Effector CD4-positive, alpha-beta T cell (primary cell): Measurements from ENCODE around the gene PRSS16.

Experiments
- DNase-seq: peaks from one replicate; pipeline ENCODE4 v3.0.0-alpha.2; 2020

Gene PRSS16

DNA sequence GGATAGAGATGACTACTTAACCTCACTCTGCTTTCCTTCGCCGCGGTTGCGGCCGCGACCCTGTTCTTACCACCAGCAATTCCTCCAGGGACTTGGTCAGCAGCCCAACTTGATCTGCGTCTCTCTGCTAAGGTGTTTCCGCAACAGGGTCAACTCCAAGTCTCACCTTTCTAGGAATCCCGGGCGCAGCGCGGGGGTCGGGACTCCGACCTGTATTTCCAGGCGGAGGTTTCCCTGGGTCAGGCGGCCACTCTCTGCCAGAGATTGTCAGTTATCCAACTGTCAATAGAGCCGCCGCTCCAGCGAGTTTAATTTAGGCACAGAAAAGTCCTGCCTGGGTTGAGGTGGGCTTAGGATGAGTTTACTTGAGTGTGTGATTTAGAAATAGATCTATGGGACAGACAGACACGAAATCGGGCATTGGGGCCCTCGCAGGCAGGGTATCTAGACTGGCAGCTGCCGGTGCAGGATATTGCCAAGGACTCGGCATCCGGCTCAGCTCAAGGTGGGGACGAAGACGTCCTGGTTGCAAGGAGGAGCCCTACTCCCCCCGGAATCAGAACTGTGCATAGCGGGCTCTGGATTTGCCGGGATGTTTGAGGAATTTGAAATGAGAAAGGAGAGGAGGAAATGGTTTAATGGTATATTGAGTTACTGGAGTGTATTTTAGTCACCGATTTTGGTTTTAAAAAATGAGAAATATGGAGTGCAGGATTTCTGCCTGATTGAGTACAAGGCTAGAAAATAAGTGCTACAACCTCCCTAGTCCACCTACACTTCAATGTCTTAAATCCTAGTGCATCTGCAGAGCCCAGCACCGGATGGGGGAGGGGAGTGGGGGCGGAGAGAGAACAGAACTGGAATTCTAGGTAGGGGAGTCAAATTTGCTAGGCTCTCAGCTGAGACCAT is 40.9 kb downstream of the PRSS16 start:
- no peak for DNase-seq

DNA sequence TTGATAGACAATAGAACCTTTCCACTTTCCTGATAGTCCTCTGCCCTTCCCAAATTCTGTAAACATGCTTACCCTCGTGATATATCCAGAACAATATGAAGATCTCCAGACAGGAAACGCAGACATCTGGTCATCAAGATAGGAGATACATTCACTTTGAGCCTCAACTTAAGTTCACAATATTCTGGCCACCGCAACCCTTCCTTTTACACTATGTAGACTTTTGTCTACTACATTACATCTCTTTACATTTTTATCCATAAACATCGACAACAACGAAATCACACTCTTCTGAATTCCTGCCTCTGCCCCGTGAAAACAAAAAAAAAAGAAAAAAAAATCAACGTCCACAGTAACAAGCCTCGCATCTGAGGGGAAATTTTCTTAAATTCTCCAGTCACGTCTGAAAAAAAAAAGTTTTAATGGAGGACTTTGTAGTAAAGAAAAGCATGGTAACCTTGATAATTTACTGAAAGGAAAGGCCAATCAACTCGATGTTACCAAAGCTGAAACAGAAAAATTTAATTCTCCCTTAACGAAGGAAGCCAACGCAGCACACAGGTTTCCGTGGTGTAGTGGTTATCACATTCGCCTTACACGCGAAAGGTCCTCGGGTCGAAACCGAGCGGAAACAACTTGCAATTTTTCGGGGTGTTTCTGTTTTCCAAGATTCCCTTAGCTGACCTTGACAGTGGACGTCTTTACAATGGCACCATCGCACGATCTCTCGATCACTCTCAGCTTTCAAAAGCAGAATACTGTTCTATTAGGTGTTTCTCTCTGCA is 42.8 kb downstream of the PRSS16 start:
- no peak for DNase-seq

DNA sequence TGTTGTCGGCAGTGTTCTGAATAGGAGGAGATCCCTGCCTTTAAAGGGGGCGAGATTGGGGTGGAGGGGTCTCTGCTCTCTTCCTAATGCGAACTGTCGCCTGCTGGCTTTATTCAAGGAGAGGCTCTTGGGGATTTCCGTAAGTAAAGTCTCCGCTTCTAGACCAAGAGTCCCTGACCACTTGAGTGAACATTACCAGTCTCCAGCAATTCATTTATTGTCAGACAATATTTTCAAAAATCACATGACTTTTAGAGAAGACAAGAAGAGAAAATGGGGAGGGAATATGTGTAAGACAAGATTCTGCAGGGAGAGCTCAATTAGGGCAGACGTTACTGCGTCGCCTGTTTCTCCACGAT is 43.3 kb downstream of the PRSS16 start:
- no peak for DNase-seq

DNA sequence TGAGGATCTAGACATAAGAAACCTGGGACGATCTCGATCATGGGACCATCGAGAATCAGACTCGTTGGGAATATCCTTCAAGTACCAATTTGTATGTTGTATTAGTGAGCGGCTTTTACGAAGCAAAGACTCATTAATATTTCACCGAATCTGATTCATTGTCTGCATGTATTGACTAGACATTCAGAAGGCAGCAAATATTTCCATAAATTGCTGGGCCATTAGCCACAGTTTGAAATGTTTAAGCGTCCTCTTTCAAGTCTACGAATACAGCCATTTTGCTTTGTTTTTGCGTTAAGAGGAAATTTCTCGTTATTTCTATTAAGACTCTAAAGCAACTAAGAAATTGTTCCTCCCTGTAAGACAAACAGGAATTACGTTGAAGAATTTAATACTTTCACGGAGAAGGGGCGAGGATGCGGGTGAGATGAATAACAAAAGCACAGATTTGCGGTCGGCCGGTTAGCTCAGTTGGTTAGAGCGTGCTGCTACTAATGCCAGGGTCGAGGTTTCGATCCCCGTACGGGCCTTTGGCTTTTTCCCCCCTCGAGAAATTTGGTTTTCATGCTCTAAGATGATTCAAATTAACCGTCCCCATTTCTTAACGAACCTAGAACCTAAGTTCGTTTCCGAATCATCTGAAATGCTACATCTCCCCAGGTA is 46.1 kb downstream of the PRSS16 start:
- no peak for DNase-seq

DNA sequence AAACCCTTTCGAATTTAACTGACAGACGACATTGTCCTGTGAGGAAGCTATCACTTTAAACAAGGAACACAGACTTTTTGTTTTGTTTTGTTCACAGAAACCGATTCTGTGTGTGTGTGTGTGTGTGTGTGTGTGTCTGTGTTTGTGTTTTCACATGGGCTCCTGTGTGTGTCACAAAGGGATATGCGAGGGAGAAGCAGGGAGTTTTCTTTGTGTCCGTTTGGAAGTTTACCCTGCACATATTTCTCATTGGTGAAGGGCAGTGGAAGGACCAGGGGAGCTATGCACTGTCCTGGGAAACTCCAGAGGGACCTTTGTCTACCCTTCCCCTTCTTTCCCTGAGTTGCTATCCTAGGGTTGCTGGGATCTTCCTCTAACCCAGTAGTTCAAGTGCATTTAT is 46.9 kb downstream of the PRSS16 start:
- no peak for DNase-seq

DNA sequence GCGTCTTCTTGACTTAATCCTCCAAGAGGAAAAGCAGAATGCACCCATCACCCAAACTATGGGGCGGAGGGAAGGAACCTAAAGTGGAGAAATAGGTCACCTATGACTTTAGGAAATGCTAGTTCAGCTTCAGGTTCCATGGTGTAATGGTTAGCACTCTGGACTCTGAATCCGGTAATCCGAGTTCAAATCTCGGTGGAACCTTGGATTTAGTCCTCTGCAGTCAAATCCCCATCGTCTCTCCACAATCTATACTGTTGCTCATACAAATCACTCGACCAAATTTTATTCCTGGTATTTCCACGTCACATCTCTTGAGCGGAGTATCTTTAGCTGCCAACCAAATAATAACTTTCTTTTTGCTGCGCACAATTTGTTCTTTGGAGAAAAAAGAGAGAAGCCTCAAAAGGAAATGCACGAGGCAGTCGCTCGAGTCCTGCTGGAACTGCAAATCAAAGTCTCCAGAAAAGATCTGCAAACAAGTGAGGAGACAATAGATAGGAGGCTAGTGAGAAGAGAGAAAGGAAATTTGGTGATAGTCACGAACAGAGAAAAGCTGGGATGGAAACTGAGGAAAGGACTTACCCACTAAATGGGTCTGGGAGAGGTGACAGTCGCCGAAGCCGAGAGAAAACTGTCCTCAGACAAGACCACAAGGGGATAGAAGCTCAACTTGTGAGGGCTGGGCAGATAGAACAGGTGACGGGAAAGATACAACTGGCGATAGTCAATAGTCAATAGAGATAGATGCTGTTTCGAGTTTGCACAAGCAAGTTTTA is 48.0 kb downstream of the PRSS16 start:
- no peak for DNase-seq

DNA sequence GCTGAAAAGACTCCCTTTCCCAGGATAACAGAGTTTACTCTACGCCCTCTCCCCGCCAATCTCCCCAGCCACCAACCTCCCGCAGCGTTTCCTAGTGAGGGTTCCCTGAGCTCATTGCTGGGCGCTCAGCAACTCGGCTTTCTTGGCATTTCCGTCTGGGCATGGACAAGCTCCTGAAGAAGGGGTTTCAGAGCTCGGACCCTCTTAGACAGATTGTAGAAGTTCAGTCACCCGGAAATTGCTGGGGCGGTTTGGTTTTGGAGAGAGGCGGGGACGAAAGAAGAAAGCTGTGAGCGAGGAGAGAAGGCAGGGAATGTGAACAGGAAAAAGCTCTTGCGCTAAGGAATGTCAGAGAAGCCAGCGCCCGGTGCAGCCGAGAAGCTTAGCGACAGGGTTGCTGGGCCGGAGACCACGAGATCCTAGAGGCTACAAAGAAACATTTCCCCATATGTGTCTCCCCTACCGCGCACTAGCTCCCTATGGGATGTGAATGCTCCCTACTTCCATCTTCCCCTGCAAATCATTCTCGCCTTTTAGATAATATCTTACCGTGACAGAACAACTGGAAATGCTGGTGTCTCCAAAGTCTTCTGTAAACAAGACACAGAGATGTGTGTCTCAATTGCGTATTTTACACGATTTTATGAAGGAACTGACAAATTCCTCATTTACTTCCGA is 48.7 kb downstream of the PRSS16 start:
- DNase-seq, result no peak

DNA sequence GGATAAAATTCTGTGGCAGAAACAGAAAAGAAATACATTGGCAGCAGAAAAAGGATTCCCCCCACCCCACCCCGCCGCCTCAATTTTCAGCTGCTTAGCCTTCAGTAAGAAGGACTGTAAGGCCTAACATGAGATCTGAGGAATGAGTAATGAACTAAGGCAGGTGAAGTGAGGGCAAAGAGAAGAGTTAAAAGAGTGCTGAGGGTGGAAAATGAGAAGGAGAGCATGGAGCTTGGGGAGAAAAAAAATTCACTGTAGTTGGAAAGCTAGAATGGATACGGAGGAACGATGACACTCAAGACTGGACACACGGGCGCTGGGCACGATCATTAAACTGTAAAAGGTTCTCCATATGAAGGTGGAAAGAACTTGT is 50.0 kb downstream of the PRSS16 start:
- no peak for DNase-seq

DNA sequence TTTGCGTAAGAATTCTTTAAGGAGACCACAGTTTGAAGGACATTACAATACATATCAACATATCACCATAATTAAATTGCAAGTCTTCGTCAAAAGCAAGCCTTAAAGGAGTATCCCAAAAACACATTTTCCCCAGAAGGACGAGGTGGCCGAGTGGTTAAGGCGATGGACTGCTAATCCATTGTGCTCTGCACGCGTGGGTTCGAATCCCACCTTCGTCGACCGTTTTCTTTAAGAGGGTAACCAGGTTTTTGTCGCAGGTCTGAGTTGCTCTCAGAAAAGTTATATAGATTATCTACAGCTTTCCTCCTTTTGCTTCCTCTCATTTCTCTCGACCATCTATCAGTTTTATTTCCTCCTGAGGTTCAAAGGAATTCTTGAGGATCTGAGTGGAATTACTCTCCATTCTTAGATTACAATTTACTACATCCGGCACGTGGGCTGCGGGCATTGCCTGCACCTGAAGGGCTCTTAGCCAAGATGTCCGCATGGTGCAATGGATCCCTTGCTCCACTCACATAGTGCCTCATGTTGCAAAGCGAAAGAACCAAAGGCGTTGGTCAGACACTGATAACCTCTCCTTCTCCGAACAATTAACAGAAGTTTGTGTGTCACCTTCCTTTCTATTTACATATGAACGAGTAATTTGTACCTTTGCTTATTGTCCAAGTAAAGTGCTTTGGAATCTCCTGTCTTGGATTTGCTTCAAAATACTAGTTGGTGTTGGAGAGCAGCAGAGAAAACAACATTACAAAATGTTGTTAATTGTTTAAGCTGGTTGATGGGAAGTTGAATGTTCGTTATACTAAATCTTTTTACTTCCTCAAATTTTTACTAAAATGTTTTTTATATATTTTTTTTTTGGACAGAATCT is 50.6 kb downstream of the PRSS16 start:
- DNase-seq, result no peak

DNA sequence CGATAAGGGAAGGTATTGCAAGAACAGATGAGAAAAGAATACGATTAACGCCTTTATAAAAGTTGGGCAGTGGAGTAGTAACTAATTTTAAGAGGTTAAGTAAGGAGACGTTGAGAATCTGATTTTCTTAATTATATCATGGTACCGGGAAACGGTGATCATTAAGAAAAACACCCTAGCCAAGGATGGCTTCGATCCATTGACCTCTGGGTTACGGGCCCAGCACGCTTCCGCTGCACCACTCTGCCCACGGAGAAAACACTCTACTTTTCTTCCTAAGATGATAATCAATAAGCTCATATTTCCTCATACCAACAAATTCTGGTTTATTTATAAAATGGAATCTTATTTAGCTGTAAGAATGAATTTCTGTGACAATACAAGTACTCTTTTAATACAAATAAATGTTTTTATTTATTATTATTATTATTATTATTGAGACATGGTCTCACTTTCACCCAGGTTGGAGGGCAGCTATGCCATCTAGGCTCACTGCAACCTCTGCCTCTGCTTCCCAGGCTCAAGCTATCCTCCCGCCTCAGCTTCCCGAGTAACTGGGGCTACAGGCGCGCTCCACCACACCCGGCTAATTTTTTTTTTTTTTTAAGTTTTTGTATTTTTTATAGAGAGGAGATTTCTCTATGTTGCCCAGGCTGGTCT is 56.2 kb downstream of the PRSS16 start:
- no peak for DNase-seq
